Gastroesophageal sphincter (tissue), 4 donors: ENCODE results near the gene KIF3A. TPM values are rescaled to one million over a fixed set of nuclear protein-coding genes. Genes with fewer than 3 reads are reported as not detected.

Source experiments
- ATAC-seq: fragments of 150-250 bp; one replicate; pipeline ENCODE4 v1.9.1; 2016; ENCODE audit warnings: mild to moderate bottlenecking, moderate library complexity
- H3K27ac ChIP-seq, 4 donors: fragments of 200-600 bp; sonication (generic) in 3 of 4; 1 replicate in 3 of 4; 2 replicates in 1 of 4; pipeline ENCODE4 v1.5.1; 2016 to 2019
- H3K27me3 ChIP-seq: fragments of 200-600 bp; sonication (generic); one replicate; pipeline ENCODE4 v1.5.1; 2019
- H3K36me3 ChIP-seq, 2 donors: fragments of 200-600 bp; sonication (generic); one replicate each; pipeline ENCODE4 v1.5.1; 2019; ENCODE audit warnings: control low read depth in 1 of 2
- H3K4me1 ChIP-seq, 3 donors: fragments of 200-600 bp; sonication (generic); 1 replicate in 2 of 3; 2 replicates in 1 of 3; pipeline ENCODE4 v1.5.1; 2016 to 2019; ENCODE audit warnings: control low read depth in 2 of 3
- H3K4me3 ChIP-seq, 2 donors: fragments of 200-600 bp; sonication (generic); one replicate each; pipeline ENCODE4 v1.5.1; 2019; ENCODE audit warnings: mild to moderate bottlenecking in 1 of 2, moderate library complexity in 1 of 2
- H3K9me3 ChIP-seq, 3 donors: fragments of 200-600 bp; sonication (generic); one replicate each; pipeline ENCODE4 v1.5.1; 2017 to 2019; ENCODE audit warnings: control low read depth in 2 of 3
- EP300 ChIP-seq: sonication (generic); formaldehyde crosslinking; IDR thresholded peaks from one replicate; pipeline ENCODE4 v1.6.1; 2017; ENCODE audit warnings: antibody characterized with exemption, mild to moderate bottlenecking
- POLR2A ChIP-seq, 2 donors: fragments of 450-650 bp; IDR thresholded peaks; one replicate each; pipeline ENCODE4 v1.6.1; 2017; ENCODE audit warnings: antibody characterized with exemption in 2 of 2, mild to moderate bottlenecking in 2 of 2, moderate library complexity in 1 of 2
- POLR2AphosphoS5 ChIP-seq: sonication (generic); formaldehyde crosslinking; IDR thresholded peaks from one replicate; pipeline ENCODE4 v1.6.1; 2017; ENCODE audit warnings: antibody characterized with exemption
- WGBS, 2 donors: methylation state at CpG; one replicate each; pipeline ENCODE4 v1.1.5; 2018; ENCODE audit warnings: low coverage in 1 of 2; 5-methylcytosine and 5-hydroxymethylcytosine counted together
- total RNA-seq, 4 donors: library from RNA; depleted of rRNA; stranded (reverse); fragments of >200 nt; gene quantifications; one replicate each; pipeline ENCODE4 v1.1.0, GENCODE V29; 2016
- TF ChIP-seq, protein P1 (sequence below), 4 experiments: fragments of 200-600 bp in 2 of 4; fragments of 450-650 bp in 2 of 4; sonication (generic) in 1 of 4; IDR thresholded peaks; one replicate each; pipeline ENCODE4 v1.5.1; 2017 to 2019; ENCODE audit warnings: antibody characterized with exemption in 4 of 4, mild to moderate bottlenecking in 2 of 4, moderate library complexity in 2 of 4

KIF3A gene
- total RNA-seq, 4 donors from 2014 or later: 5.9 to 12.5 (median 7.7) TPM

DNA sequence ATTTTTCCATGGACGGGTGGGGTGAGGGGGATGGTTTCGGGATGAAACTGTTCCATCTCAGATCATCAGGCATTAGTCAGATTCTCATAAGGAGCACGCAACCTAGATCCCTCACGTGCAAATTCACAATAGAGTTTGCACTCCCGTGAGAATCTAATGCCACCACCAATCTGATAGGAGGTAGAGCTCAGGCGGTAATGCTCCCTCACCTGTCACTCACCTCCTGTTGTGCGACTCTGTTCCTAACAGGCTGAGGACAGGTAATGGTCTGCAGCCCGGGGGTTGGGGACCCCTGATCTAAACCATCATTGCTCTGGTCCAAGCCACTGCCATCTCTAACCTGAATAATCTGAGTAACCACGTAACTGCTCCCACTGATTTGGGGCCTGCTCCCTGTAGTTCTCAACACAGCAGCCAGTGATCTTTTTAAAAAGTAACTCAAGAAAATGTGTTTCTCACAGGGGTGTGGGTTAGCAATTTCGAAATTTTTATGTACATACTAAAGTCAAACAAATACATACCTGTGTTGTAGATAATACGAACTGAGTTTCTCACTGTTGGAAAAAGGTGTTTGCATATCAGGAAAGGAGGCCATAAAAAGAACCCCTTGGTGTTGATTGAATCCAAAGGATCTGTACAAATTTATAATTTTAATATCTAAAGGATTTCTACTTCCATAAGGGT lies 90.6 kb downstream of the KIF3A start:
- WGBS, 2 donors: 85 to 99% methylated on average over 6 to 7 of the region's 11 CpGs

DNA sequence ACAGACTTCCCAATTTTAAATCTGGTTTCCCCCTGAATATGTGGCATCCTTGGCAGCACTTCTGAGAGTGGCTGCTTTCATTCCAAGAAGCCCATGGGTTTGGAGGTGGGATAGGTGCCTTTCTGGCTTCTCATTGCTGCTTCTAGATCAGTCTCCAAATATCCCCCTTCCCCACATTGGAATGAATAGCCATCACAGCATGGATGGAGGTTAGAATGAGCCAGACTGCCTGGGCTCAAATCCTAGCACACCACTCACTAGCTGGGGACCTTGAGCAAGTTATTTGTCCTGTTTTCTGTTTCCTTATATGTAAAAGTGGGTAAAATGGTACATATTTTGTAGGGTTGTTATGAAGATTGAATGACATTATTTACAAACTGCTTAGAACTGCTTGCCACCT lies 93.2 kb downstream of the KIF3A start:
- Histone ChIP-seq H3K27ac (no peak overlapping the region), H3K9me3 (peaks cover 0 to 18% (median 0%) of the 10 kb centered on the region in 3 donors), H3K4me1 (no peaks in the 10 kb centered on the region), H3K4me3 (no peak overlapping the region), H3K36me3 (peaks cover 0 to 61% of the 10 kb centered on the region in 2 donors), H3K27me3 (no peaks in the 10 kb centered on the region)
- no peak for ATAC-seq
- no peak for TF ChIP-seq EP300
- TF ChIP-seq, protein P1, sequence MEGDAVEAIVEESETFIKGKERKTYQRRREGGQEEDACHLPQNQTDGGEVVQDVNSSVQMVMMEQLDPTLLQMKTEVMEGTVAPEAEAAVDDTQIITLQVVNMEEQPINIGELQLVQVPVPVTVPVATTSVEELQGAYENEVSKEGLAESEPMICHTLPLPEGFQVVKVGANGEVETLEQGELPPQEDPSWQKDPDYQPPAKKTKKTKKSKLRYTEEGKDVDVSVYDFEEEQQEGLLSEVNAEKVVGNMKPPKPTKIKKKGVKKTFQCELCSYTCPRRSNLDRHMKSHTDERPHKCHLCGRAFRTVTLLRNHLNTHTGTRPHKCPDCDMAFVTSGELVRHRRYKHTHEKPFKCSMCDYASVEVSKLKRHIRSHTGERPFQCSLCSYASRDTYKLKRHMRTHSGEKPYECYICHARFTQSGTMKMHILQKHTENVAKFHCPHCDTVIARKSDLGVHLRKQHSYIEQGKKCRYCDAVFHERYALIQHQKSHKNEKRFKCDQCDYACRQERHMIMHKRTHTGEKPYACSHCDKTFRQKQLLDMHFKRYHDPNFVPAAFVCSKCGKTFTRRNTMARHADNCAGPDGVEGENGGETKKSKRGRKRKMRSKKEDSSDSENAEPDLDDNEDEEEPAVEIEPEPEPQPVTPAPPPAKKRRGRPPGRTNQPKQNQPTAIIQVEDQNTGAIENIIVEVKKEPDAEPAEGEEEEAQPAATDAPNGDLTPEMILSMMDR (IDR thresholded peaks at IDR 0.05): no peak
- TF ChIP-seq POLR2AphosphoS5: no peak

More for the DNA sequence above, 90.6 kb downstream of the KIF3A start:
- Histone ChIP-seq H3K36me3 (peaks cover 0 to 35% of the 10 kb centered on the region in 2 donors), H3K9me3 (peaks cover 0 to 18% (median 0%) of the 10 kb centered on the region in 3 donors), H3K27me3 (no peaks in the 10 kb centered on the region), H3K4me1 (no peaks in the 10 kb centered on the region), H3K4me3 (no peak overlapping the region), H3K27ac (no peak overlapping the region)
- TF ChIP-seq POLR2AphosphoS5 (no peak), POLR2A (IDR thresholded peaks at IDR 0.05) (no peak), EP300 (no peak)
- TF ChIP-seq, protein P1 (IDR thresholded peaks at IDR 0.05): no peak
- ATAC-seq: no peak

Other genes with a start within 250 kb of the KIF3A start
- gene IRF1, start 246.8 kb downstream of the KIF3A start, total RNA-seq: 10 to 100 TPM; 10.9 to 74.3 (median 19.4) TPM
- not detected for gene IL5, start 194.0 kb downstream of the KIF3A start, total RNA-seq
- 10 to 100 TPM; 31.1 to 53.7 (median 35.0) TPM for gene RAD50, start 180.6 kb downstream of the KIF3A start, total RNA-seq
- gene IL13, start 79.4 kb downstream of the KIF3A start, total RNA-seq: not detected
- not detected for gene IL4, start 63.6 kb downstream of the KIF3A start, total RNA-seq
- not detected for gene CCNI2, start 9.9 kb upstream of the KIF3A start, total RNA-seq
- 10 to 100 TPM; 31.6 to 46.4 (median 34.9) TPM for gene SEPTIN8, start 39.7 kb upstream of the KIF3A start, total RNA-seq
- under 1 TPM in 2 of 4 donors, not detected in 2; 0.27 to 0.87 TPM for gene SOWAHA, start 75.8 kb upstream of the KIF3A start, total RNA-seq
- 10 to 100 TPM in 1 of 4 donors, 1 to 10 TPM in 3; 5.8 to 10.3 (median 6.5) TPM for gene SHROOM1, start 93.1 kb upstream of the KIF3A start, total RNA-seq
- under 1 TPM in 3 of 4 donors, not detected in 1; 0.23 to 0.37 (median 0.31) TPM for gene GDF9, start 128.9 kb upstream of the KIF3A start, total RNA-seq
- 100 to 1,000 TPM; 106 to 169 (median 128) TPM for gene UQCRQ, start 129.1 kb upstream of the KIF3A start, total RNA-seq
- gene LEAP2, start 136.1 kb upstream of the KIF3A start, total RNA-seq: 1 to 10 TPM in 2 of 4 donors, under 1 TPM in 2; 0.12 to 1.9 (median 0.74) TPM
- 10 to 100 TPM; 55.0 to 87.6 (median 75.3) TPM for gene AFF4, start 226.1 kb upstream of the KIF3A start, total RNA-seq